H1 (cell line): ENCODE results near the gene CTNNA3. TPM values are rescaled to one million over a fixed set of nuclear protein-coding genes. Genes with fewer than 3 reads are reported as not detected.

Source experiments
- BCL11A ChIP-seq, 2 experiments: IDR thresholded peaks; one replicate each; pipeline ENCODE4 v1.6.1; 2011; ENCODE audit warnings: low read depth in 2 of 2, low read length in 2 of 2, mild to moderate bottlenecking in 2 of 2
- CBX8 ChIP-seq: fragments of 300-800, 300-1000 bp; sonication (generic); IDR thresholded peaks from 2 replicates; pipeline ENCODE4 v1.7.1; 2016; ENCODE audit warnings: low read depth, low read length, borderline replicate concordance
- MAFK ChIP-seq: IDR thresholded peaks from 2 replicates; pipeline ENCODE4 v1.6.1; 2012; ENCODE audit warnings: low read depth, mild to moderate bottlenecking, improper control_type of control experiment, low read length
- SP1 ChIP-seq: IDR thresholded peaks from 2 replicates; pipeline ENCODE4 v1.6.1; 2011; ENCODE audit warnings: low read depth, low read length
- TAF1 ChIP-seq: IDR thresholded peaks from 2 replicates; pipeline ENCODE4 v1.6.1; 2011; ENCODE audit warnings: mild to moderate bottlenecking, low read depth, low read length
- polyA plus RNA-seq, 7 experiments: library from polyadenylated mRNA; depleted of rRNA in 3 of 7; stranded (reverse) in 5 of 7; unstranded in 2 of 7; fragments of >200 nt in 5 of 7; fragments of 200-250 nt in 2 of 7; gene quantifications; 1 replicate in 5 of 7; 2 replicates in 1 of 7; 4 replicates in 1 of 7; pipeline versions ENCODE4 v1.2.1 to v1.2.3, GENCODE V29; 2011 to 2013; ENCODE audit warnings: missing spikeins in 2 of 7, mixed read lengths in 2 of 7
- total RNA-seq: library from RNA; stranded (reverse); fragmentation: NEBNext Ultra II Directional; extraction: Animal tissue kit (Norgen Biotek cat#: 25700); gene quantifications from 2 replicates; pipeline ENCODE4 v1.2.1, GENCODE V29; 2021

Gene CTNNA3
- total and polyA plus RNA-seq, 2 of the 8 experiments (the other 6 are each of a cell fraction or from before 2014, with no cell fraction given) = 1.3 to 1.5 TPM

GRCh38 chr10:67487906-67488619 lies 207.9 kb downstream of the CTNNA3 start (continued):
- TF ChIP-seq MAFK (no peak), TAF1 (no peak), CBX8 (no peak), SP1 (no peak), BCL11A (IDR thresholded peaks at IDR 0.05; ENCODE audit: low read depth in 2 of 2, low read length in 2 of 2) (no peak)
- TF ChIP-seq, all 59 proteins: peak for 0
